Measurements from ENCODE around the gene SGCA. TPM values are rescaled to one million over a fixed set of nuclear protein-coding genes. Genes with fewer than 3 reads are reported as not detected.

Gene SGCA
- total and polyA plus RNA-seq, 2 of the 13 experiments (the other 11 are each of a cell fraction or from before 2014, with no cell fraction given) = not detected

GRCh38 chr17:50177983-50178834 is 12.4 kb downstream of the SGCA start (continued):
- TF ChIP-seq, protein P1, sequence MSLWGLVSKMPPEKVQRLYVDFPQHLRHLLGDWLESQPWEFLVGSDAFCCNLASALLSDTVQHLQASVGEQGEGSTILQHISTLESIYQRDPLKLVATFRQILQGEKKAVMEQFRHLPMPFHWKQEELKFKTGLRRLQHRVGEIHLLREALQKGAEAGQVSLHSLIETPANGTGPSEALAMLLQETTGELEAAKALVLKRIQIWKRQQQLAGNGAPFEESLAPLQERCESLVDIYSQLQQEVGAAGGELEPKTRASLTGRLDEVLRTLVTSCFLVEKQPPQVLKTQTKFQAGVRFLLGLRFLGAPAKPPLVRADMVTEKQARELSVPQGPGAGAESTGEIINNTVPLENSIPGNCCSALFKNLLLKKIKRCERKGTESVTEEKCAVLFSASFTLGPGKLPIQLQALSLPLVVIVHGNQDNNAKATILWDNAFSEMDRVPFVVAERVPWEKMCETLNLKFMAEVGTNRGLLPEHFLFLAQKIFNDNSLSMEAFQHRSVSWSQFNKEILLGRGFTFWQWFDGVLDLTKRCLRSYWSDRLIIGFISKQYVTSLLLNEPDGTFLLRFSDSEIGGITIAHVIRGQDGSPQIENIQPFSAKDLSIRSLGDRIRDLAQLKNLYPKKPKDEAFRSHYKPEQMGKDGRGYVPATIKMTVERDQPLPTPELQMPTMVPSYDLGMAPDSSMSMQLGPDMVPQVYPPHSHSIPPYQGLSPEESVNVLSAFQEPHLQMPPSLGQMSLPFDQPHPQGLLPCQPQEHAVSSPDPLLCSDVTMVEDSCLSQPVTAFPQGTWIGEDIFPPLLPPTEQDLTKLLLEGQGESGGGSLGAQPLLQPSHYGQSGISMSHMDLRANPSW (CRISPR knock-in tag; IDR thresholded peaks at IDR 0.05; ENCODE audit: borderline replicate concordance) = no peak
- peak; percentile 61; the same call in 1 of the 2 replicates for TF ChIP-seq GATAD2A (CRISPR knock-in tag; IDR thresholded peaks at IDR 0.05)
- TF ChIP-seq, protein P2, sequence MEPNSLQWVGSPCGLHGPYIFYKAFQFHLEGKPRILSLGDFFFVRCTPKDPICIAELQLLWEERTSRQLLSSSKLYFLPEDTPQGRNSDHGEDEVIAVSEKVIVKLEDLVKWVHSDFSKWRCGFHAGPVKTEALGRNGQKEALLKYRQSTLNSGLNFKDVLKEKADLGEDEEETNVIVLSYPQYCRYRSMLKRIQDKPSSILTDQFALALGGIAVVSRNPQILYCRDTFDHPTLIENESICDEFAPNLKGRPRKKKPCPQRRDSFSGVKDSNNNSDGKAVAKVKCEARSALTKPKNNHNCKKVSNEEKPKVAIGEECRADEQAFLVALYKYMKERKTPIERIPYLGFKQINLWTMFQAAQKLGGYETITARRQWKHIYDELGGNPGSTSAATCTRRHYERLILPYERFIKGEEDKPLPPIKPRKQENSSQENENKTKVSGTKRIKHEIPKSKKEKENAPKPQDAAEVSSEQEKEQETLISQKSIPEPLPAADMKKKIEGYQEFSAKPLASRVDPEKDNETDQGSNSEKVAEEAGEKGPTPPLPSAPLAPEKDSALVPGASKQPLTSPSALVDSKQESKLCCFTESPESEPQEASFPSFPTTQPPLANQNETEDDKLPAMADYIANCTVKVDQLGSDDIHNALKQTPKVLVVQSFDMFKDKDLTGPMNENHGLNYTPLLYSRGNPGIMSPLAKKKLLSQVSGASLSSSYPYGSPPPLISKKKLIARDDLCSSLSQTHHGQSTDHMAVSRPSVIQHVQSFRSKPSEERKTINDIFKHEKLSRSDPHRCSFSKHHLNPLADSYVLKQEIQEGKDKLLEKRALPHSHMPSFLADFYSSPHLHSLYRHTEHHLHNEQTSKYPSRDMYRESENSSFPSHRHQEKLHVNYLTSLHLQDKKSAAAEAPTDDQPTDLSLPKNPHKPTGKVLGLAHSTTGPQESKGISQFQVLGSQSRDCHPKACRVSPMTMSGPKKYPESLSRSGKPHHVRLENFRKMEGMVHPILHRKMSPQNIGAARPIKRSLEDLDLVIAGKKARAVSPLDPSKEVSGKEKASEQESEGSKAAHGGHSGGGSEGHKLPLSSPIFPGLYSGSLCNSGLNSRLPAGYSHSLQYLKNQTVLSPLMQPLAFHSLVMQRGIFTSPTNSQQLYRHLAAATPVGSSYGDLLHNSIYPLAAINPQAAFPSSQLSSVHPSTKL (CRISPR knock-in tag; IDR thresholded peaks at IDR 0.05) = peak; percentile 32
- no peak for TF ChIP-seq TBX3 (IDR thresholded peaks at IDR 0.05; ENCODE audit: borderline replicate concordance)
- TF ChIP-seq U2AF1 (optimal IDR thresholded peaks at IDR 0.05; ENCODE audit: low read depth, low read length) = no peak
- TF ChIP-seq, protein P3, sequence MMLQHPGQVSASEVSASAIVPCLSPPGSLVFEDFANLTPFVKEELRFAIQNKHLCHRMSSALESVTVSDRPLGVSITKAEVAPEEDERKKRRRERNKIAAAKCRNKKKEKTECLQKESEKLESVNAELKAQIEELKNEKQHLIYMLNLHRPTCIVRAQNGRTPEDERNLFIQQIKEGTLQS (CRISPR knock-in tag; IDR thresholded peaks at IDR 0.05) = 0 out of 2 replicates have a peak, but pooled peaks have one; percentile 50
- TF ChIP-seq DMTF1 (CRISPR knock-in tag; IDR thresholded peaks at IDR 0.05) = no peak
- no peak for TF ChIP-seq ZNF160 (CRISPR knock-in tag; IDR thresholded peaks at IDR 0.05)
- no peak for TF ChIP-seq WIZ (CRISPR knock-in tag; IDR thresholded peaks at IDR 0.05)
- TF ChIP-seq, protein P4, sequence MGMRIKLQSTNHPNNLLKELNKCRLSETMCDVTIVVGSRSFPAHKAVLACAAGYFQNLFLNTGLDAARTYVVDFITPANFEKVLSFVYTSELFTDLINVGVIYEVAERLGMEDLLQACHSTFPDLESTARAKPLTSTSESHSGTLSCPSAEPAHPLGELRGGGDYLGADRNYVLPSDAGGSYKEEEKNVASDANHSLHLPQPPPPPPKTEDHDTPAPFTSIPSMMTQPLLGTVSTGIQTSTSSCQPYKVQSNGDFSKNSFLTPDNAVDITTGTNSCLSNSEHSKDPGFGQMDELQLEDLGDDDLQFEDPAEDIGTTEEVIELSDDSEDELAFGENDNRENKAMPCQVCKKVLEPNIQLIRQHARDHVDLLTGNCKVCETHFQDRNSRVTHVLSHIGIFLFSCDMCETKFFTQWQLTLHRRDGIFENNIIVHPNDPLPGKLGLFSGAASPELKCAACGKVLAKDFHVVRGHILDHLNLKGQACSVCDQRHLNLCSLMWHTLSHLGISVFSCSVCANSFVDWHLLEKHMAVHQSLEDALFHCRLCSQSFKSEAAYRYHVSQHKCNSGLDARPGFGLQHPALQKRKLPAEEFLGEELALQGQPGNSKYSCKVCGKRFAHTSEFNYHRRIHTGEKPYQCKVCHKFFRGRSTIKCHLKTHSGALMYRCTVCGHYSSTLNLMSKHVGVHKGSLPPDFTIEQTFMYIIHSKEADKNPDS (CRISPR knock-in tag; IDR thresholded peaks at IDR 0.05) = no peak
- TF ChIP-seq SP140L (CRISPR knock-in tag; IDR thresholded peaks at IDR 0.05; ENCODE audit: borderline replicate concordance) = peak; percentile 81; the same call in 1 of the 2 replicates
- TF ChIP-seq KLF13 (CRISPR knock-in tag; IDR thresholded peaks at IDR 0.05) = no peak
- peak; percentile 59 for TF ChIP-seq THAP11 (CRISPR knock-in tag; IDR thresholded peaks at IDR 0.05)
- 0 out of 2 replicates have a peak, but pooled peaks have one; percentile 7 for TF ChIP-seq YEATS4 (CRISPR knock-in tag; IDR thresholded peaks at IDR 0.05; ENCODE audit: borderline replicate concordance)
- no peak for TF ChIP-seq ZNF672 (CRISPR knock-in tag; IDR thresholded peaks at IDR 0.05)
